IPS-18a (cell line): ENCODE measurements around the gene SLC17A9.

Experiments
- H3K27ac ChIP-seq: one replicate; pipeline ENCODE4 v1.5.1; 2013; ENCODE audit warnings: low read length
- H3K27me3 ChIP-seq: one replicate; pipeline ENCODE4 v1.6.1; 2013; ENCODE audit warnings: mild to moderate bottlenecking, low read length; ENCODE audit not compliant: control insufficient read depth, insufficient read depth
- H3K36me3 ChIP-seq: one replicate; pipeline ENCODE4 v1.6.1; 2013; ENCODE audit warnings: low read depth, low read length; ENCODE audit not compliant: control insufficient read depth
- H3K4me1 ChIP-seq: one replicate; pipeline ENCODE4 v1.6.1; 2013; ENCODE audit warnings: low read depth, low read length; ENCODE audit not compliant: control insufficient read depth
- H3K4me3 ChIP-seq: one replicate; pipeline ENCODE4 v1.5.1; 2013; ENCODE audit warnings: low read length
- H3K9ac ChIP-seq: one replicate; pipeline ENCODE4 v1.6.1; 2013; ENCODE audit warnings: mild to moderate bottlenecking, low read length, moderate library complexity
- H3K9me3 ChIP-seq: one replicate; pipeline ENCODE4 v1.6.1; 2013; ENCODE audit warnings: low read depth, low read length; ENCODE audit not compliant: control insufficient read depth

Gene SLC17A9

DNA sequence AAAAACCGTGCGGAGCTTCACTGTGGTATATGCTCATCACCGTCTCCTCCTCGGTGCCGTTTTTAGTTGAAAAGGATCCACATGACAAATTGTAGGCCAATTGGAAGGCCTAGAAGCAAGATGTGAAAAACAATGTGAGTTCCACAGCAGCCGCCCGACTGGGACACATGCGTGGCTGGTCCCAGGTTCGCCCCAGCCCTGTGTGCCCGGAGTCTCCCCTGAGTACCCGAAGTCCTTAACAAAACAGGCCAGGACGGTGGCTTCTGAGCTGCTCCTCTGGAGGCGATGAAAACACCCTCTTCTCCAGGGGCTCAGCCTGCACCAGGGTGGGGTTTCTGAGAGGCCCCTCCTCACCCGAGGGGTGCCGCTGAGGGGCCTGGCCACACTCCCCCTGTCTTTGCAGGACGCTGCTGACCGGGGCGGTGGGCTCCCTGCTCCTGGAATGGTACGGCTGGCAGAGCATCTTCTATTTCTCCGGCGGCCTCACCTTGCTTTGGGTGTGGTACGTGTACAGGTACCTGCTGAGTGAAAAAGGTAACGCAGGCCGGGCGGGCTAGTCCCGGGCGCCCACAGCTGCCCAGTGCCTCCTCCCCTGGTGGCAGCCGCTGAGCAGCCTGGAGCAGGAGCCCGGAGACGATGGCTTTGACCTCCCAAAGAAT, 9.8 kb downstream of the SLC17A9 start:
- no peaks in the 10 kb centered on the region for H3K27me3 ChIP-seq
- no peaks in the 10 kb centered on the region for H3K9me3 ChIP-seq
- no peak overlapping the region for H3K4me3 ChIP-seq
- H3K36me3 ChIP-seq: peaks cover 3% of the 10 kb centered on the region
- H3K27ac ChIP-seq: no peak overlapping the region
- H3K9ac ChIP-seq: no peak overlapping the region
- H3K4me1 ChIP-seq: peaks cover 4% of the 10 kb centered on the region

DNA sequence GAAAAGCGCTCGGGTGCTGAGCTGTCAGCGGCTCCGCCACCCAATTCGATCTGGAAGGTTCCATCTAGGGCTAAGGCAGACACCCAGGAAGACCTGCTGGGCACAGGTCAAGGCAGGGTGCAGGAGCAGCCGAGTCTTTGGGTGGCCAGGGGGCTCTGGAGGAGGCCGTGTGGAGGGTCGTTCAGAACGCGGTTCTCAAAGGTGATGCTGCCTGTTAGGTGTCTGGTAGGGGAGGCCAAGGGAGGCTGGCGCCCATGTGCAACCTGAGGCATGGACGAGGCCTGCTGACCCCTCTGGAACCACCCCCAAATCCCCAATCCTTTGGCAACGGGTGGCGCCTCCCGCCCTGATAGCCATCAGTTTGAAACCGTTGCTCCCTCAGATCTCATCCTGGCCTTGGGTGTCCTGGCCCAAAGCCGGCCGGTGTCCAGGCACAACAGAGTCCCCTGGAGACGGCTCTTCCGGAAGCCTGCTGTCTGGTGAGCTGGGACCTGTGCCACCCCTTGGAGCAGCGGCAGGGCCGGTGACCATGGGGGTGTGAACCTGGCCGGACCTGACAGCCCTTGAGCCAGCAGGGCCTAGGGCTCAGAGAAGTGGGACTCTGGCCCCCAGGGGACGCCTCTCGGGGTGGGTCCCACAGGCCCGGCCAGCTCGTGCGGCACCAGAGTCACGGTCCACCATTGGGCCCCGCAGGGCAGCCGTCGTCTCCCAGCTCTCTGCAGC, 10.5 kb downstream of the SLC17A9 start:
- Histone ChIP-seq H3K4me1 (peaks cover 4% of the 10 kb centered on the region), H3K4me3 (no peak overlapping the region), H3K36me3 (peaks cover 3% of the 10 kb centered on the region), H3K9ac (no peak overlapping the region), H3K27ac (no peak overlapping the region), H3K9me3 (no peaks in the 10 kb centered on the region), H3K27me3 (no peaks in the 10 kb centered on the region)

DNA sequence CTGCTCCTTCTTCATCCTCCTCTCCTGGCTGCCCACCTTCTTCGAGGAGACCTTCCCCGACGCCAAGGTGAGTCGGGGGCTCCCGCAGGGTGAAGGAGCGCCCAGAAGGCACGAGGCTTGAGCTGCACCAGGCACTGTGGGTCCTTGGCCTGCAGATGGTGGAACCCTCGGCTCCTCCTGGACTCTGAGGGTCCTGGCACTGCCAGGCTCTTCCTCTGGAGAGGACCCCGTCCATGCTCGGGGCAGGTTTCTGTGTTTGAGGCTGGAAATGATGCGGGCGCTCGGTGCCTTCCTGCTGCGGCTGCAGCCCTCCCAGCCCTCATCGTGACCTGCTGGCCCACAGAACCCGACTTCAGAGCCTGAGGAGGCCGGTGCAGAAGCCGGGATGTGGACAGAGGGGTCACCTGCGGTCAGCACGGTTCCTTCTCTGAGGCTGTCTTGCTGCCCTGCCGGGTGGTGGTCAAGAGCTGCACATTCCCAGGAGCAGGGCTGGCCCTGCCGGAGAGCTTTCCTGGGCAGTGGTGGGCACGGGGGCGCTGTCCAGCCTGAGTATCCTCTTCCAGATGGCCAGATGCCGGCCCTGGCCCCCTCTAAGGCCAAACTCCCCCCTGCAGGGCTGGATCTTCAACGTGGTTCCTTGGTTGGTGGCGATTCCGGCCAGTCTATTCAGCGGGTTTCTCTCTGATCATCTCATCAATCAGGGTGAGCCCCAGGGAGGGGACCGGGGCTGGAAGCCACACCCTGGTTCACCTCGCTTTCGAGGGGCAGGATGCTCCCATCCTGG, 11.3 kb downstream of the SLC17A9 start:
- H3K9ac ChIP-seq: no peak overlapping the region
- H3K4me3 ChIP-seq: no peak overlapping the region
- peaks cover 3% of the 10 kb centered on the region for H3K36me3 ChIP-seq
- H3K27me3 ChIP-seq: no peaks in the 10 kb centered on the region
- H3K27ac ChIP-seq: no peak overlapping the region
- no peaks in the 10 kb centered on the region for H3K9me3 ChIP-seq
- peaks cover 4% of the 10 kb centered on the region for H3K4me1 ChIP-seq

DNA sequence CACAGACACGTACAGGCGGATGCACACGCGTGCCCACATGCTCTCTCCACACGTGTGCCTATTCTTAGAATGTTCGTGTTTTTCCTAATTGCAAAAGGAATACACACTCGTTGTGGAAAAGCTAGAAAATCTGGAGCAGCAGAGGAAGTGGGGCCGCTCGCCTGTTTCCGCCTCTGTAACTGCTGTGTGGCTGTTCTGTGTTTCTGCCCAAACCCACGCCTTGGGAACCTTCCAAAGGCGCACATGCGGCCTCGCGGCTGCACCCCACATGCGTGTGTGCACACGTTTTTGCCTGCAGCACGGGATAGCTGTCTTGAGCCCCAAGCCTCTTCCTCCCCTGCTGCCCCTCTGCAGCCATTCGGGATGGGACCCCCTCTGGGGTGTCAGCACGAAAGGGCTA, 12.2 kb downstream of the SLC17A9 start:
- H3K9ac ChIP-seq: no peak overlapping the region
- no peak overlapping the region for H3K4me3 ChIP-seq
- no peak overlapping the region for H3K27ac ChIP-seq
- H3K9me3 ChIP-seq: no peaks in the 10 kb centered on the region
- peaks cover 4% of the 10 kb centered on the region for H3K4me1 ChIP-seq
- no peaks in the 10 kb centered on the region for H3K27me3 ChIP-seq
- H3K36me3 ChIP-seq: peaks cover 3% of the 10 kb centered on the region

DNA sequence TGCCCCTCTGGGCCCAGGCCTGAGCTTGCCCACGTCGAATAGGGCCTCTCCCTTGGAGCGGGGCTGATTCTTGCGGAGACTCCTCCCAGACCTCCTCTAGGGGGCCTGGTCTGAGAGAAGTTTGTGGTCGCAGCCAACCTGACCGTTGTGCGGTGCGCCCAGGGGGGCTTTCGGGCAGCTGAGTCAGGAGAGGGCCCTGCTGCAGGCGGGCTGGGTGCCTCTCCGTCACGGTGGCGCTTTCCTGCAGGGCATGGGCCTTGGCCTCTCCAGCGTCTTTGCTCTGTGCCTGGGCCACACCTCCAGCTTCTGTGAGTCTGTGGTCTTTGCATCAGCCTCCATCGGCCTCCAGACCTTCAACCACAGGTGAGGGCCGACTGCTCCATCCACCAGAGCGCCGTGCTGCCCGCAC, 12.9 kb downstream of the SLC17A9 start:
- H3K27ac ChIP-seq: no peak overlapping the region
- H3K4me1 ChIP-seq: peaks cover 4% of the 10 kb centered on the region
- no peak overlapping the region for H3K4me3 ChIP-seq
- H3K9me3 ChIP-seq: no peaks in the 10 kb centered on the region
- no peaks in the 10 kb centered on the region for H3K27me3 ChIP-seq
- peaks cover 3% of the 10 kb centered on the region for H3K36me3 ChIP-seq
- H3K9ac ChIP-seq: no peak overlapping the region

DNA sequence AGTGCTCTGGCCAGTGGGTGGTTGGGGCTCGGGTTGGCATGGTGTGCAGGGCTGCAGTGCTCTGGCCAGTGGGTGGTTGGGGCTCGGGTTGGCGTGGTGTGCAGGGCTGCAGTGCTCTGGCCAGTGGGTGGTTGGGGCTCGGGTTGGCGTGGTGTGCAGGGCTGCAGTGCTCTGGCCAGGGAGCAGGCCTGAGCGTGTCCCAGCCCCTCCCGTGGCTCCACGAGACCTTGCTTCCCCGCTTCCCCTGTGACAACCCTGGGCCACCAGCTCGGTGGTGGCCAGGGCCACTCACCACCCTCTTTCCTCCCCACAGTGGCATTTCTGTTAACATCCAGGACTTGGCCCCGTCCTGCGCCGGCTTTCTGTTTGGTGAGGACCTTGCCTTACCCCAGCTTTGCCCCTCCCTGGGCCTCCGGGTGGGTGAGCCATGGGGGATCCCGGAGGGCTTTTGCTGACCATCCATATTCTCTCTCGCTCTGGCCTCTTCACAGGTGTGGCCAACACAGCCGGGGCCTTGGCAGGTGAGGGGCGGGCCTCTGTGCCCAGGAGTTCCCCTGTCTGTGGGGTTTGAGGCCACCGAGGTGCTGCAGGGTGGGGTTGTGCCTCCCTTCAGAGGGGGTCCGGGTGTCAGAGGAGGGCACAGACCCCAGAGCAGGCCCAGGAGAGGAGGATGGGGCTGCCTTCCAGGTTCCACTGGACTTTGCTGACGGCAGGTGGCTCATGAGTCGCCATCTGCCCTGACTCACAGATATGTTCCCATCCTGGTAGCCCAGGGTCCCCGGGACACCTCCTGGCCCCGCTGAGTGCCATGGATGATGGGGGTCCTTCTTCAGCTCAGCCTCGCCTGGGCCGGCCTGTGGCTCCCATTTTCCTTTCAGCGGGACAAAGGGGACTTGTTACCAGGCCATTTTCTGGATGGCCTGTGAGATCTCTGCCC, 14.0 kb downstream of the SLC17A9 start:
- H3K27me3 ChIP-seq: no peaks in the 10 kb centered on the region
- H3K9ac ChIP-seq: no peak overlapping the region
- H3K4me1 ChIP-seq: peaks cover 3% of the 10 kb centered on the region
- no peak overlapping the region for H3K27ac ChIP-seq
- H3K4me3 ChIP-seq: no peak overlapping the region
- no peaks in the 10 kb centered on the region for H3K9me3 ChIP-seq
- peaks cover 3% of the 10 kb centered on the region for H3K36me3 ChIP-seq

DNA sequence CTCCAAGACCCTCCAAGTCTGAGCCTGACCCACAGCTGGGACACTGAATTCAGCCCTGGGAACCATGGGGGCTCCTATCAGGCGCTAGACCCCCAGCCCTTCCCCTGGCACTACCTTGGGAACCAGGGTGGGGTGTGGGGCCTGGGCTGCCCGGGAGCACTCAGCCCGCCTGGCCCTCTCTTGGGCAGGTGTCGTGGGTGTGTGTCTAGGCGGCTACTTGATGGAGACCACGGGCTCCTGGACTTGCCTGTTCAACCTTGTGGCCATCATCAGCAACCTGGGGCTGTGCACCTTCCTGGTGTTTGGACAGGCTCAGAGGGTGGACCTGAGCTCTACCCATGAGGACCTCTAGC, 14.6 kb downstream of the SLC17A9 start:
- no peaks in the 10 kb centered on the region for H3K4me1 ChIP-seq
- no peak overlapping the region for H3K27ac ChIP-seq
- no peaks in the 10 kb centered on the region for H3K9me3 ChIP-seq
- H3K9ac ChIP-seq: no peak overlapping the region
- no peak overlapping the region for H3K4me3 ChIP-seq
- H3K36me3 ChIP-seq: peaks cover 3% of the 10 kb centered on the region
- H3K27me3 ChIP-seq: peaks cover 3% of the 10 kb centered on the region

DNA sequence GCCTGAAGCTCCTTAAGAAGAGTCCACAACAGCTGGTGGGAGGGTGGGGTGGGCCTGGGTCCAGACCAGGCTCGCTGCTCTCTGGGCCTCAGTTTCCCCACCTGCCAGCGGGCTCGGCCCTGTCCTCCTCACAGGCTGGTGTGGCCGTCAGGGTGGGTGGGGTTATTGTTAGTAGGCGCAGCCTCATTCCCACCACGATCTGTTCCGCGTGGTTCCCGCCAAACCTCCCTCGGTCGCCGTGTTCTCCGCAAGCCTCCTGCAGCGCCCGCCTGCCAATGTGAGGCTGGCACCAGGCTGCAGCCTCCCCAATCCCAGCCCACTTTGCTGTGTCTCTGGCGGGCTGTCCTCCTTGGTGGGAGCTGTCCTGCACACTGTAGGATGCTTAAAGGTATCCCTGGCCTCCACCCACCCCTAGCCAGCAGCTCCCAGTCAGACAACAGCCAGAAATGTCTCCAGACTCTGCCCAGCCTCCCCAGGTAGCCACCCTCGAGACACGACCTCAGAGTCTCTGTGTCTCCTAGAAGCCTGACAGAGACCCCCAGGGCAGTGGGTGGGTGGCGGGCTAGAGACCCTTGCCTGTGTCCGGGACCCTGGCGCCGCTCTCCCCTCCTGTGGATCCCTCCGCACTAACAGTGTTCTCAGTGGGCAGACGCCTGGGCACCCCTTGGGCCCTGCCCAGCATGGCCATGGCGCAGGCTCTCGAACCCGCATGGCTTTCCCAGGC, 15.3 kb downstream of the SLC17A9 start:
- H3K27ac ChIP-seq: no peak overlapping the region
- H3K9ac ChIP-seq: no peak overlapping the region
- H3K4me3 ChIP-seq: no peak overlapping the region
- H3K4me1 ChIP-seq: no peaks in the 10 kb centered on the region
- H3K36me3 ChIP-seq: peaks cover 3% of the 10 kb centered on the region
- no peaks in the 10 kb centered on the region for H3K9me3 ChIP-seq
- H3K27me3 ChIP-seq: peaks cover 10% of the 10 kb centered on the region

DNA sequence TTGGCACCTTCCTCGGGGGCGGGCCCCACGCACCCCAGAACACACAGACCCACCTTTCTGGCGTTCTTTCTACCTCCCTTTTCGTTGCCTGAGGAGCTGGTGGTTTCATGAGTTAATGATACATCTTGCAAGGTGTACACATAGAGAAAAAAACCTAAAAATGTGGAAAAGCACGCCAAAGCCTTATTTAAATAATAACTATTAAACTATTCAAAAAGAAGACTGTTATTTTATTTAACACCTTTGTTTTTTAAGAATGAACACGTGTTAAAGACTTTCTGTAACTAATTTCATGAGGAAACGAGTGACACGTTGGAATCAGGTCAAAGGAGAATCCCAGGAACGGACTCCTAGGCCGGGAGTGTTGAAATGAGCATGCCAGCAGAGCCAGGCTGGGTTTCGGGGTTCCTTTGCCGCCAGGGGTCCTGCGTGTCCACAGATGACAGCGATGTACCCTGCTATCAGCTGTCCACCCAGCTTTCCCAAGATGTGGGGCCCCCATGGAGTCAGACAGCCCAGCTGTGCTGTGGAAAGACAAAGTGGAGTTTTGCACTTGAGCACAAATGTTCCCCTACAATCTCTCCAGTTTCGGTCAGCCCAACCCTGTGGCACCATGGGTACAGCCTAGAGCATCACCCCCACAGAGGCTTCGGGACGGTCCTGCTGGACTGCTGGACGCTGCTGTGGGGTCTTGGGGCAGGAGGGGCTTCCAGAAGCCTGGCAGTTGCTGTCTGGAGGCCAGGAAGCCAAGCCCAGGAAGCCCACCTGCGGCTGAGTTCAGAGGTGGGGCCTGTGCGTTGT, 16.1 kb downstream of the SLC17A9 start:
- no peaks in the 10 kb centered on the region for H3K4me1 ChIP-seq
- peaks cover 18% of the 10 kb centered on the region for H3K27me3 ChIP-seq
- H3K4me3 ChIP-seq: no peak overlapping the region
- H3K9me3 ChIP-seq: no peaks in the 10 kb centered on the region
- peaks cover 3% of the 10 kb centered on the region for H3K36me3 ChIP-seq
- H3K9ac ChIP-seq: no peak overlapping the region
- no peak overlapping the region for H3K27ac ChIP-seq

DNA sequence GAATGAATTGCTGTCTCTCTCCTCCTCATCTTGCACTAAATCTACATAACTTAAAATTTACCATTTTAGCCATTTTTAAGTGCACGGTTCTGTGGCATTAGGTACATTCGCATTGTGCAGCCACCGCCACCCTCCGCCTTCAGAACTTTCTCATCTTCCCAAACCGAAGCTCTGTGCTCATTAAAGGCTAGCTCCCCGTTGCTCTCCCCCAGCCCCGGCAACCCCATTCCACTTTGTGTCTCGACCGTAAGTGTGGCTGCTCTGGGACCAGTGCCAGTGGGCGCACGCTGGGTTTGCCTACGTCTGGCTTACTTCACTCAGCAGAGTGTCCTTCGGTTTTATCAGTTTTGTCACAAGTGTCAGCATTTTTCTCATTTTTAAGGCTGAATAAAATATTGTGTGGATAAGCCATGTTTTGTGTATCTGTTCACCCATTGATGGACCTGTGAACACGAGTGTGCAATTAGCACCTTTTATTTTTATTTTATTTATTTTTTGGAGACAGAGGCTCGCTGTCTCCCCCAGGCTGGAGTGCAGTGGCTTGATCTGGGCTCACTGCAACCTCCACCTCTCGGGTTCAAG, 16.8 kb downstream of the SLC17A9 start:
- H3K4me3 ChIP-seq: no peak overlapping the region
- peaks cover 25% of the 10 kb centered on the region for H3K27me3 ChIP-seq
- no peaks in the 10 kb centered on the region for H3K36me3 ChIP-seq
- no peak overlapping the region for H3K9ac ChIP-seq
- peaks cover 2% of the 10 kb centered on the region for H3K4me1 ChIP-seq
- no peaks in the 10 kb centered on the region for H3K9me3 ChIP-seq
- no peak overlapping the region for H3K27ac ChIP-seq
